Endothelial cell of umbilical vein (primary cell): ENCODE results near the gene CCDC186. TPM values are rescaled to one million over a fixed set of nuclear protein-coding genes. Genes with fewer than 3 reads are reported as not detected.

Experiments
- BruUV-seq: library from RNA; stranded (reverse); fragments of 400-500 nt; replicated peaks from 2 replicates; lab custom pipeline; 2021; lab: Mats Ljungman, UMichigan
- CTCF ChIA-PET: fragments of 300-600, 350-600 bp; sonication (Branson Sonifier 250); formaldehyde crosslinking; loops from one replicate; lab custom pipeline; 2021; ENCODE audit warnings: antibody characterized with exemption, inconsistent platforms; lab: Charles Lee
- POLR2A ChIA-PET: fragments of 300-600, 350-600 bp; sonication (Branson Sonifier 250); formaldehyde crosslinking; loops from one replicate; lab custom pipeline; 2021; ENCODE audit warnings: antibody characterized with exemption, inconsistent platforms; lab: Charles Lee
- DNase-seq: peaks from one replicate; pipeline ENCODE4 v3.0.0-alpha.2; 2011; ENCODE audit warnings: low read depth, low spot score
- FAIRE-seq: peaks from 2 replicates; lab custom pipeline; 2011; peaks lifted over from hg19 to GRCh38; lab: Jason Lieb, UNC
- H2AFZ ChIP-seq: 2 replicates; pipeline ENCODE4 v1.6.0; 2012; ENCODE audit warnings: low read depth, low read length, control low read depth, inconsistent platforms
- H3K27ac ChIP-seq: 2 replicates; pipeline ENCODE4 v1.5.1; 2011; ENCODE audit warnings: low read depth, mild to moderate bottlenecking, control low read depth, low read length, moderate library complexity; ENCODE audit not compliant: insufficient read depth
- H3K27me3 ChIP-seq, 2 experiments: 2 replicates each; pipeline versions ENCODE4 v1.6.0 to v1.6.1; 2011; ENCODE audit warnings: low read length in 2 of 2, mixed read lengths in 1 of 2; ENCODE audit not compliant: control insufficient read depth in 2 of 2, insufficient read depth in 2 of 2
- H3K36me3 ChIP-seq, 2 experiments: 2 replicates in 1 of 2; 3 replicates in 1 of 2; pipeline ENCODE4 v1.5.1; 2011; ENCODE audit warnings: low read length in 2 of 2, mild to moderate bottlenecking in 1 of 2, moderate library complexity in 1 of 2; ENCODE audit not compliant: control insufficient read depth in 2 of 2, insufficient read depth in 2 of 2; ENCODE audit errors: extremely low read depth in 1 of 2
- H3K4me1 ChIP-seq: 3 replicates; pipeline ENCODE4 v1.5.1; 2011; ENCODE audit warnings: mild to moderate bottlenecking, low read length; ENCODE audit not compliant: control insufficient read depth, insufficient read depth; ENCODE audit errors: extremely low read depth
- H3K4me2 ChIP-seq: 2 replicates; pipeline ENCODE4 v1.6.1; 2011; ENCODE audit warnings: low read length, control low read depth, mixed read lengths; ENCODE audit not compliant: insufficient read depth
- H3K4me3 ChIP-seq, 3 experiments: fragments of 200-600 bp in 1 of 3; sonication (generic), shearing (Covaris generic) in 1 of 3; replicated peaks in 1 of 3; 2 replicates each; pipeline ENCODE4 v1.5.1; 2011 to 2016; ENCODE audit warnings: control low read depth in 3 of 3, low read length in 3 of 3, mild to moderate bottlenecking in 2 of 3, inconsistent platforms in 1 of 3, low read depth in 1 of 3, moderate library complexity in 1 of 3; ENCODE audit not compliant: insufficient read depth in 1 of 3
- H3K79me2 ChIP-seq: 2 replicates; pipeline ENCODE4 v1.6.0; 2012; ENCODE audit warnings: low read length, inconsistent platforms; ENCODE audit not compliant: control insufficient read depth, insufficient read depth
- H3K9ac ChIP-seq: replicated peaks from 2 replicates; pipeline ENCODE3; 2011; ENCODE audit warnings: low read length, control low read depth; ENCODE audit not compliant: insufficient read depth; ENCODE audit errors: extremely low read depth
- H3K9me1 ChIP-seq: replicated peaks from 3 replicates; pipeline ENCODE4 v1.6.0; 2011; ENCODE audit warnings: mild to moderate bottlenecking, low read length; ENCODE audit not compliant: control insufficient read depth, insufficient read depth; ENCODE audit errors: extremely low read depth
- H3K9me3 ChIP-seq: replicated peaks from 2 replicates; pipeline ENCODE4 v1.5.1; 2012; ENCODE audit warnings: low read length, inconsistent platforms; ENCODE audit not compliant: control insufficient read depth, insufficient read depth
- H4K20me1 ChIP-seq: replicated peaks from 2 replicates; pipeline ENCODE3; 2011; ENCODE audit warnings: mild to moderate bottlenecking, low read length; ENCODE audit not compliant: control insufficient read depth, insufficient read depth; ENCODE audit errors: extremely low read depth
- EZH2 ChIP-seq: IDR thresholded peaks from 2 replicates; pipeline ENCODE4 v1.6.1; 2012; ENCODE audit warnings: borderline replicate concordance, low read depth, mild to moderate bottlenecking, moderate library complexity, low read length, inconsistent platforms; ENCODE audit not compliant: severe bottlenecking
- FOS ChIP-seq: IDR thresholded peaks from 2 replicates; pipeline ENCODE4 v1.6.1; 2011; ENCODE audit warnings: mild to moderate bottlenecking, low read length, moderate library complexity, borderline replicate concordance; ENCODE audit not compliant: insufficient read depth
- GATA2 ChIP-seq: IDR thresholded peaks from 2 replicates; pipeline ENCODE4 v1.7.0; 2011; ENCODE audit warnings: low read depth, mild to moderate bottlenecking, moderate library complexity, mixed read lengths, low read length; ENCODE audit not compliant: insufficient read length, insufficient read depth
- JUN ChIP-seq: IDR thresholded peaks from 2 replicates; pipeline ENCODE4 v1.6.1; 2011; ENCODE audit warnings: borderline replicate concordance, low read depth; ENCODE audit not compliant: insufficient read length, insufficient read depth
- MYC ChIP-seq: IDR thresholded peaks from one replicate; pipeline ENCODE4 v1.6.1; 2011; ENCODE audit warnings: mild to moderate bottlenecking, low read depth, low read length
- POLR2A ChIP-seq: IDR thresholded peaks from 2 replicates; pipeline ENCODE4 v1.6.1; 2012; ENCODE audit warnings: low read depth, mild to moderate bottlenecking, control low read depth, low read length
- POLR2AphosphoS5 ChIP-seq: IDR thresholded peaks from 2 replicates; pipeline ENCODE4 v1.6.1; 2012; ENCODE audit warnings: low read depth, mild to moderate bottlenecking, control low read depth, low read length, moderate library complexity; ENCODE audit not compliant: insufficient read depth
- dilution Hi-C: fragments of 300-500 bp; cut with MboI; formaldehyde crosslinking; loops from one replicate; pipeline ENCODE4 v1.15.0; 2019; ENCODE audit warnings: low sequenced_read_pairs; ENCODE audit not compliant: extremely low pct_ligation_motif_present
- intact Hi-C: fragments of 100-400 bp; cut with micrococcal nuclease; formaldehyde crosslinking; loops from one replicate; pipeline ENCODE4 v1.10.0; 2022
- polyA plus RNA-seq, 4 experiments: library from polyadenylated mRNA; depleted of rRNA in 3 of 4; stranded (reverse) in 3 of 4; unstranded in 1 of 4; fragments of >200 nt; gene quantifications; 2 replicates each; pipeline versions ENCODE4 v1.2.1 to v1.2.3, GENCODE V29; 2011 to 2012; ENCODE audit warnings: missing spikeins in 1 of 4
- total RNA-seq: library from RNA; stranded (reverse); gene quantifications from 2 replicates; pipeline ENCODE4 v1.2.3, GENCODE V29; 2021
- TF ChIP-seq, protein P1 (sequence below), 2 donors: IDR thresholded peaks; 1 replicate in 1 of 2; 2 replicates in 1 of 2; pipeline ENCODE4 v1.5.1; 2011; ENCODE audit warnings: low read length in 2 of 2, mild to moderate bottlenecking in 2 of 2, moderate library complexity in 2 of 2, control low read depth in 1 of 2, inconsistent platforms in 1 of 2, low read depth in 1 of 2; ENCODE audit not compliant: insufficient read depth in 1 of 2; ENCODE audit errors: extremely low read depth in 1 of 2
- TF ChIP-seq, protein P2 (sequence below): IDR thresholded peaks from 2 replicates; pipeline ENCODE4 v1.6.1; 2011; ENCODE audit not compliant: insufficient read depth, insufficient read length

CCDC186 gene
- total and polyA plus RNA-seq, 2 donors (not counting 3 experiments of a cell fraction or from before 2014, with no cell fraction given): 1.8 to 13.4 TPM

DNA sequence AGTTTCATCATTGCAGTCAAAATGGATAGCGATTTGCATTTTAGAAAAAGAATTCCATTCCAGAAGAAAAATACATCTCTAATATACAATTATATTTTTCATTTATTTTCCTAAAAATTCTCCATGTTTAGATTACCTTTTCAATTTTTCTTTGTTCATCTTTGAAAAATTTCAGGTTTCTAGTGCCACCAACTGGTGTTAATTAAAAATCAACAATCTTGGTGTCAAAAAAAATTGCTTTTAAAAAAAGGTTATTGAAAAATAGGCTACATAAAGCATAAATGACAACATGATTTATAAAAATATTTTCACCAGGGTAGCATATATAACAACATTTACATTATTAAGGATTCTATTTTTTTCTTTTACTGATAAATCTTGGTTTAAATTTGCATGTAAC, 53.0 kb downstream of the CCDC186 start:
- ChIA-PET POLR2A (no interaction called here), CTCF (interaction anchor here (1.0 to 1.8 kb wide), 3 partner anchors 75 to 442 kb away, joined by 3 to 11 read pairs (median 5); no protein-coding TSS in a partner anchor)
- H2AFZ ChIP-seq: no peak overlapping the region
- no peaks in the 10 kb centered on the region for H3K79me2 ChIP-seq
- no peak overlapping the region for H3K4me3 ChIP-seq
- no peak overlapping the region for H3K9ac ChIP-seq
- H3K4me2 ChIP-seq: no peak overlapping the region
- intact Hi-C loops (no loop called here), dilution Hi-C loops (no loop called here)
- BruUV-seq: no TSS peak
- H3K9me3 ChIP-seq: no peaks in the 10 kb centered on the region
- no peaks in the 10 kb centered on the region for H3K9me1 ChIP-seq
- no peak overlapping the region for H3K27ac ChIP-seq
- FAIRE-seq: peak; percentile 12
- H3K36me3 ChIP-seq: peaks cover 0 to 2% of the 10 kb centered on the region in 2 experiments
- H3K4me1 ChIP-seq: no peaks in the 10 kb centered on the region
- H4K20me1 ChIP-seq: no peaks in the 10 kb centered on the region
- no peak for DNase-seq
- no peaks in the 10 kb centered on the region for H3K27me3 ChIP-seq
- TF ChIP-seq EZH2: no peak
- no peak for TF ChIP-seq FOS
- no peak for TF ChIP-seq POLR2A
- no peak for TF ChIP-seq MYC
- no peak for TF ChIP-seq POLR2AphosphoS5
- no peak for TF ChIP-seq JUN
- TF ChIP-seq, protein P1, sequence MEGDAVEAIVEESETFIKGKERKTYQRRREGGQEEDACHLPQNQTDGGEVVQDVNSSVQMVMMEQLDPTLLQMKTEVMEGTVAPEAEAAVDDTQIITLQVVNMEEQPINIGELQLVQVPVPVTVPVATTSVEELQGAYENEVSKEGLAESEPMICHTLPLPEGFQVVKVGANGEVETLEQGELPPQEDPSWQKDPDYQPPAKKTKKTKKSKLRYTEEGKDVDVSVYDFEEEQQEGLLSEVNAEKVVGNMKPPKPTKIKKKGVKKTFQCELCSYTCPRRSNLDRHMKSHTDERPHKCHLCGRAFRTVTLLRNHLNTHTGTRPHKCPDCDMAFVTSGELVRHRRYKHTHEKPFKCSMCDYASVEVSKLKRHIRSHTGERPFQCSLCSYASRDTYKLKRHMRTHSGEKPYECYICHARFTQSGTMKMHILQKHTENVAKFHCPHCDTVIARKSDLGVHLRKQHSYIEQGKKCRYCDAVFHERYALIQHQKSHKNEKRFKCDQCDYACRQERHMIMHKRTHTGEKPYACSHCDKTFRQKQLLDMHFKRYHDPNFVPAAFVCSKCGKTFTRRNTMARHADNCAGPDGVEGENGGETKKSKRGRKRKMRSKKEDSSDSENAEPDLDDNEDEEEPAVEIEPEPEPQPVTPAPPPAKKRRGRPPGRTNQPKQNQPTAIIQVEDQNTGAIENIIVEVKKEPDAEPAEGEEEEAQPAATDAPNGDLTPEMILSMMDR (IDR thresholded peaks at IDR 0.05; ENCODE audit: extremely low read depth in 1 of 2, insufficient read depth in 1 of 2, low read depth in 1 of 2, low read length in 2 of 2): no peak
- TF ChIP-seq GATA2: no peak
- TF ChIP-seq, protein P2, sequence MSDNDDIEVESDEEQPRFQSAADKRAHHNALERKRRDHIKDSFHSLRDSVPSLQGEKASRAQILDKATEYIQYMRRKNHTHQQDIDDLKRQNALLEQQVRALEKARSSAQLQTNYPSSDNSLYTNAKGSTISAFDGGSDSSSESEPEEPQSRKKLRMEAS: no peak
